DOHH2 (cell line): ENCODE results near the gene PDGFRA.

Source experiments
- H3F3A ChIP-seq: fragments of 200-600 bp; sonication (generic), shearing (Covaris generic); 2 replicates; pipeline ENCODE4 v1.6.0; 2016; ENCODE audit warnings: antibody characterized with exemption, mild to moderate bottlenecking; ENCODE audit not compliant: control insufficient read depth, insufficient read depth
- H3K27ac ChIP-seq: fragments of 200-600 bp; sonication (generic); 2 replicates; pipeline ENCODE4 v1.5.1; 2014; ENCODE audit warnings: low read depth, mild to moderate bottlenecking, low read length, moderate library complexity
- H3K27me3 ChIP-seq: fragments of 200-600 bp; sonication (generic); 2 replicates; pipeline ENCODE4 v1.6.1; 2014; ENCODE audit warnings: mild to moderate bottlenecking, low read length, mixed read lengths; ENCODE audit not compliant: control insufficient read depth
- H3K36me3 ChIP-seq: fragments of 200-600 bp; sonication (generic); 2 replicates; pipeline ENCODE4 v1.6.1; 2014; ENCODE audit warnings: mild to moderate bottlenecking, low read length, moderate library complexity, mixed read lengths; ENCODE audit not compliant: control insufficient read depth
- H3K4me1 ChIP-seq: fragments of 200-600 bp; sonication (generic); 2 replicates; pipeline ENCODE4 v1.6.1; 2014; ENCODE audit warnings: mild to moderate bottlenecking, low read length, mixed read lengths; ENCODE audit not compliant: control insufficient read depth
- H3K4me2 ChIP-seq: fragments of 200-600 bp; sonication (generic); 2 replicates; pipeline ENCODE4 v1.6.0; 2014; ENCODE audit warnings: mild to moderate bottlenecking, low read length, moderate library complexity
- H3K4me3 ChIP-seq: fragments of 200-600 bp; sonication (generic); 2 replicates; pipeline ENCODE4 v1.5.1; 2014; ENCODE audit warnings: mild to moderate bottlenecking, low read length, mixed read lengths
- H3K79me2 ChIP-seq: fragments of 200-600 bp; sonication (generic); 2 replicates; pipeline ENCODE4 v1.6.1; 2014; ENCODE audit warnings: mild to moderate bottlenecking, low read length, mixed read lengths; ENCODE audit not compliant: control insufficient read depth
- H3K9me2 ChIP-seq: fragments of 200-600 bp; sonication (generic); replicated peaks from 2 replicates; pipeline ENCODE4 v1.6.1; 2014; ENCODE audit warnings: mild to moderate bottlenecking, low read length, mixed read lengths; ENCODE audit not compliant: control insufficient read depth
- H3K9me3 ChIP-seq: fragments of 200-600 bp; sonication (generic); 2 replicates; pipeline ENCODE4 v1.6.1; 2014; ENCODE audit warnings: antibody characterized with exemption, low read length, mixed read lengths; ENCODE audit not compliant: control insufficient read depth, insufficient read depth
- H4K20me1 ChIP-seq: fragments of 200-600 bp; sonication (generic); 2 replicates; pipeline ENCODE4 v1.6.0; 2014; ENCODE audit warnings: low read depth, mild to moderate bottlenecking, antibody characterized with exemption, low read length, moderate library complexity; ENCODE audit not compliant: control insufficient read depth, insufficient read depth
- EZH2phosphoT487 ChIP-seq: fragments of 200-600 bp; sonication (generic); IDR thresholded peaks from 2 replicates; pipeline ENCODE4 v1.6.1; 2017; ENCODE audit warnings: borderline replicate concordance, mild to moderate bottlenecking, antibody characterized with exemption, low read length, moderate library complexity, mixed read lengths
- TF ChIP-seq, protein P1 (sequence below): fragments of 200-600 bp; sonication (generic); IDR thresholded peaks from one replicate; pipeline ENCODE4 v1.5.1; 2014; ENCODE audit warnings: antibody characterized with exemption, mild to moderate bottlenecking, low read depth, low read length; ENCODE audit not compliant: poor library complexity, severe bottlenecking

The PDGFRA gene

DNA sequence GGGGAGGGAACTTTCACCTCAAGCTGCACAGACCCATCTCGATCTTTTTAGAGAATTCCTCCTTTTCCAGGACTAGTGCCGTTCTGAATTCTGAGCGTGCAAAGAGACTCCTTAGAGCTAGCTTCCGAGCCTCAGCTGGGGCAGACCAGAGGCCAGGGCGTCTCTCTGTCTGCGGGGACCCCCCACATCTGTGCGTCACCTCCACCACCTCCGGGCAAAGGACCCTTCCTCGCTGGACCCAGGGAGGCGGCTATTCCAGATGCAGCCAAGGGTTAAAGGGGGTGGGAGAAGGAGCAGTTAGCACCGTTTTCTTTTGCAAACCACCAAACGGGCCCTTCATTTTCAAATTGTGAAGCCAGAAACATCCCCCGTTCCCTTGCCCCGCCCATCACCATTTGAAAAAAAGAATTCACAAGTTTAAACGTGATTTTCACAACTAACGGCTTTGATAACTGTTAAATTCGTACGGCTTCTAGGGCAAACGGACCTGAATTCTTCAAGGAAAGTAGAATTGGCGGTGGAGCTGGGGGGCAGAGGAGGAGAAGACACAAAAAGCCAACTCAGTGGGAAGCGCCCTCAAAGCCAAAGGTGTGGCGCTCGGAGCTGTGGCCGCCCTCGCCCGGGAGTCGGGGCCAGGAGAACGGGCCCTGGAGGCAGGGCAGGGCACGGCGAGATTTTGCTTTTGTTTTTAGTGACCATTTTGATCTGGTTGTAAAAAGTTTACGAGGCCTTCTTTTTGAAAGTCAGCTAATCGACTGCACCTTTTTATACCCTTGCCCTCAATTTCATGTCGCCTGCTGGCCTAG is 3.3 kb upstream of the PDGFRA start:
- Histone ChIP-seq H3F3A (no peaks in the 10 kb centered on the region), H3K27ac (no peak overlapping the region), H3K79me2 (no peaks in the 10 kb centered on the region), H3K36me3 (no peaks in the 10 kb centered on the region), H3K9me2 (no peaks in the 10 kb centered on the region), H4K20me1 (no peaks in the 10 kb centered on the region), H3K4me2 (peak overlapping the region; percentile 7; the same call in 1 of the 2 replicates), H3K9me3 (no peaks in the 10 kb centered on the region), H3K27me3 (peaks cover 51% of the 10 kb centered on the region), H3K4me1 (peaks cover 16% of the 10 kb centered on the region), H3K4me3 (no peak overlapping the region)
- TF ChIP-seq EZH2phosphoT487 = no peak
- TF ChIP-seq, protein P1, sequence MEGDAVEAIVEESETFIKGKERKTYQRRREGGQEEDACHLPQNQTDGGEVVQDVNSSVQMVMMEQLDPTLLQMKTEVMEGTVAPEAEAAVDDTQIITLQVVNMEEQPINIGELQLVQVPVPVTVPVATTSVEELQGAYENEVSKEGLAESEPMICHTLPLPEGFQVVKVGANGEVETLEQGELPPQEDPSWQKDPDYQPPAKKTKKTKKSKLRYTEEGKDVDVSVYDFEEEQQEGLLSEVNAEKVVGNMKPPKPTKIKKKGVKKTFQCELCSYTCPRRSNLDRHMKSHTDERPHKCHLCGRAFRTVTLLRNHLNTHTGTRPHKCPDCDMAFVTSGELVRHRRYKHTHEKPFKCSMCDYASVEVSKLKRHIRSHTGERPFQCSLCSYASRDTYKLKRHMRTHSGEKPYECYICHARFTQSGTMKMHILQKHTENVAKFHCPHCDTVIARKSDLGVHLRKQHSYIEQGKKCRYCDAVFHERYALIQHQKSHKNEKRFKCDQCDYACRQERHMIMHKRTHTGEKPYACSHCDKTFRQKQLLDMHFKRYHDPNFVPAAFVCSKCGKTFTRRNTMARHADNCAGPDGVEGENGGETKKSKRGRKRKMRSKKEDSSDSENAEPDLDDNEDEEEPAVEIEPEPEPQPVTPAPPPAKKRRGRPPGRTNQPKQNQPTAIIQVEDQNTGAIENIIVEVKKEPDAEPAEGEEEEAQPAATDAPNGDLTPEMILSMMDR = no peak

DNA sequence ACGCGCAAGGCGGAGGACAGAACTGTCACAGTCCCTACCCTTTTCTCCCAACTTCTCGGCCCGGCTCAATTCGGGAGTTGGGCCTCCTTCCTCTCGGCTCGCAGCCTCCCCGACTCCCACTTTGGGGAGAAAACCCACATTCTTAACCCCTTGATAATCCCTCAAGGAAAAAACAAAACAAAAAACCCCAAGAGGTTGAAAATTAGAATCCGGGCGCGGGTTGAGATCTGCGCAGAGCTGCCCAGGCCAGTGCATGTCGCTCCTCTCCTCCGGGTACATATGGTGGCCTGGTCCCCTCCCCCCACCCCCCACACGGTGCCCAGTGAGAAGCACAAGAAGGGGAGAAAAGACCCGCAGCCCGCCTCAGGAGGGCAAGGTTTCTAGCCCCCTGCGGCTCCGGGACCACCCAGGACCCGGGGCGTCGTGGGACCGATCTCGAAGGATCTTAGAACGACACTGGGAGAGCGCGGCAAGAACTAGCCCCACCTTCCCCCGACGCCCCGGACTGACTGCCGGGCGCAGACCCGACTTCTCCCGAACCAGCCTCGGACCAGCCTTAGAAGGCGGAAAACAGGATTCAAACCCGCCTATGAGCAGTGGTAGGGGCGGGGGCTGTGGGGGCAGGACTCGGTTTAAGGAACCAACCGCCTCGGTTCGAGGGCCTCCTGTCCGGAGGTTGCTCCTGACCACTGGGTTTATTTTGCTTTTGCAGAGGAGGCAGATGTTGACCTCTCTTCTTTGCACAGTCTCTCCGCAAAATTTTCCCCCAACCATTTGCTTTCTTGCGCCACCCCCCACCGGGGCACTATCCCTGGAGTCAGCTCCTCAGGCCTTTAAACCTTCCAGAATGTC is 2.5 kb upstream of the PDGFRA start:
- H3K79me2 ChIP-seq = no peaks in the 10 kb centered on the region
- peaks cover 16% of the 10 kb centered on the region for H3K4me1 ChIP-seq
- H3K4me2 ChIP-seq = peak overlapping the region; percentile 89
- H3F3A ChIP-seq = no peaks in the 10 kb centered on the region
- H3K36me3 ChIP-seq = no peaks in the 10 kb centered on the region
- peaks cover 55% of the 10 kb centered on the region for H3K27me3 ChIP-seq
- no peaks in the 10 kb centered on the region for H3K9me3 ChIP-seq
- no peaks in the 10 kb centered on the region for H3K9me2 ChIP-seq
- no peak overlapping the region for H3K27ac ChIP-seq
- H3K4me3 ChIP-seq = peak overlapping the region; percentile 74
- H4K20me1 ChIP-seq = no peaks in the 10 kb centered on the region
- TF ChIP-seq, protein P1 = no peak
- TF ChIP-seq EZH2phosphoT487 = no peak; the same call in 1 of the 2 replicates

DNA sequence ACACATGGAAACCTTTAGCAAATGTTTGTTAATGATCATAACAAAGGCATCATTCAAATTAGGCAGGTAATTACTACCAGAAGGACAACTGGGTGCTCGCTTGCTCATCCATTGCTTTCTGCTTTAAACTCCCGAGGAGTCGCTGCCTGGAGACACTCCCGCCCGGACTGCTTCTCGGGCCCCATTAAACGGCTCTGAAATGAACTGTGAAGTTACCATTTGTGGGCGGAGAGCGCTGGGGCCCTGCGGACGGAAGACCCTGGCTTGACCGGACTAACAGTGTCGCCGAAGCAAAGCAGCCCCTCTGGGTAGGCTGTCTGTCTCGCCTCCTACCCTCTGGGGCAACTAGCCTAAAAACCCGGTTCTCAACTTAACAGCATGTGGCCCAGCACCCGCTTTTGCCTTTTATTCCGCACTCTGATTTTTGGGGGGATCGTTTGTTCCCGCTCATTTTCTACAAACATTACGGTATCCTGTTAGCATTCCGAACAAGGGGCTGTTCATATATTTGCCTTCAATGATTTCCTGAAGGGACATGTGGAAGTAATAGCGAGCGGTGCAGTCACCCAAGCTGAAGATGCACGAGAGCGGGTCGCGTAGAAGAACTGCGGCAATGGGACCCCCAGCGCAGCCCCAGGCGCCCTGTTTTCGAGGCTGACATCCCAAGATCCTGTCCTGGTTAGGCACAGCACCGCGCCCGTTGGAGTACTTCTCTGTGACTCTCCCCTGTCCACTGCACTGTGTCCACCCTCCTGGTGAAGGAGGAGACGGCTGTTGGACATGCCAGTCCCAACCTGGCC is 1.6 kb upstream of the PDGFRA start:
- H3K4me2 ChIP-seq = peak overlapping the region; percentile 89
- peaks cover 16% of the 10 kb centered on the region for H3K4me1 ChIP-seq
- no peaks in the 10 kb centered on the region for H3F3A ChIP-seq
- peaks cover 62% of the 10 kb centered on the region for H3K27me3 ChIP-seq
- peak overlapping the region; percentile 74 for H3K4me3 ChIP-seq
- TF ChIP-seq EZH2phosphoT487 = no peak
- TF ChIP-seq, protein P1 = no peak
- H4K20me1 ChIP-seq = no peaks in the 10 kb centered on the region
- H3K36me3 ChIP-seq = no peaks in the 10 kb centered on the region
- H3K9me2 ChIP-seq = no peaks in the 10 kb centered on the region
- H3K9me3 ChIP-seq = no peaks in the 10 kb centered on the region
- no peaks in the 10 kb centered on the region for H3K79me2 ChIP-seq
- H3K27ac ChIP-seq = no peak overlapping the region
